Measurements from ENCODE around the gene PAQR8.
A peak's percentile ranks its signal among the peaks of the same experiment; 100 is the strongest.

Gene PAQR8

DNA sequence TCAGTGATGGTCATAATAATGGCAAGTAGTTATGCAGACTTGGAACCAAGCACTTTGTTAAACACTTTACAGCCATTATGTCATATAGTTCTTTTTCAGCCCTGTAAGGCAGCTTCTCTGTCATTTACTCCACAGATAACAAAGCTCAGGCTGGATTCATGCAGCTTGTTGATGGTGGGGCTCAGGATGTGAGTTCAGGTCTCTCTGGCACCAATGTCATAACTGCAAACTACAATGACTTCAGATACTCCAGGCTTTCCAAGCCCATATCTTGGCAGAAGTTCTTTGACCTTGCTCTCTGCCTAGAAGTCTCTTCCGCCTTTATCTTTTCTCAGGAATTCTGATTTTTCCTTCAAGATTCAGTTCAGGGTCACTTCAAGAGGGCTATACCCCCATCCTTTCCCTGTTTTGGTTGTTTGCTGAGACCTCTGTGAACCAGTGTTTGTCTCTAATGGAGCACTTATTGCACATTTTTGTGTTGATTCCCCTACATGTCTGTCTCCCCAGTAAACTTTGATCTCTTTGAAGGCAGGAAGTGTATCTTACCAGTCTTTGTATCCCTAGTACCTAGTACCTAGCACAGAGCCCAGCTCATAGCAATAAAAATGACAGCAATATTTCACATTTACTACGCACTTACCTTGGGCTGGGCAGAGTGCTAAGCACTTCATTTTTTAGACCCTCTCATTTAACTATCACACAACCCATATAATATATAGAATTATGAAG is 38.5 kb downstream of the PAQR8 start:
- H3K4me3 ChIP-seq (ENCODE audit: low read depth, low read length): no peak overlapping the region
- no peak for DNase-seq (ENCODE audit: low read depth)

DNA sequence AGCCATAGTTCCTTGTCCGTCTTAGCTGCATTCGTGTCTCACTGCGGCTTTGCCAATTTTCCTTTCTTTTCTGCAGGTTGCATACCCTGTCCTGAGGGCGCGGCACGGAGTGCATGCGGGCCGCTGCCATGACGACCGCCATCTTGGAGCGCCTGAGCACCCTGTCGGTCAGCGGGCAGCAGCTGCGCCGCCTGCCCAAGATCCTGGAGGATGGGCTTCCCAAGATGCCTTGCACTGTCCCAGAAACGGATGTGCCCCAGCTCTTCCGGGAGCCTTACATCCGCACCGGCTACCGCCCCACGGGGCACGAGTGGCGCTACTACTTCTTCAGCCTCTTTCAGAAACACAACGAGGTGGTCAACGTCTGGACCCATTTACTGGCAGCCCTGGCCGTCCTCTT is 41.1 kb downstream of the PAQR8 start:
- H3K4me3 ChIP-seq (ENCODE audit: low read depth, low read length): no peak overlapping the region
- DNase-seq (ENCODE audit: low read depth): no peak

DNA sequence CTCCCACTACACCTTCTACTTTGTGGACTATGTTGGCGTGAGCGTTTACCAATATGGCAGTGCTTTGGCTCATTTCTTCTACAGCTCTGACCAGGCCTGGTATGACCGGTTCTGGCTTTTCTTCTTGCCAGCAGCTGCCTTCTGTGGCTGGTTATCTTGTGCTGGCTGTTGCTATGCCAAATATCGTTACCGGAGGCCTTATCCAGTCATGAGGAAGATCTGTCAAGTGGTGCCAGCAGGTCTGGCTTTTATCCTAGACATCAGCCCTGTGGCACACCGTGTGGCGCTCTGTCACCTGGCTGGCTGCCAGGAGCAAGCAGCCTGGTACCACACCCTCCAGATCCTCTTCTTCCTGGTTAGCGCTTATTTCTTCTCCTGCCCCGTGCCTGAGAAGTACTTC is 41.7 kb downstream of the PAQR8 start:
- no peak for DNase-seq (ENCODE audit: low read depth)
- H3K4me3 ChIP-seq (ENCODE audit: low read depth, low read length): no peak overlapping the region

DNA sequence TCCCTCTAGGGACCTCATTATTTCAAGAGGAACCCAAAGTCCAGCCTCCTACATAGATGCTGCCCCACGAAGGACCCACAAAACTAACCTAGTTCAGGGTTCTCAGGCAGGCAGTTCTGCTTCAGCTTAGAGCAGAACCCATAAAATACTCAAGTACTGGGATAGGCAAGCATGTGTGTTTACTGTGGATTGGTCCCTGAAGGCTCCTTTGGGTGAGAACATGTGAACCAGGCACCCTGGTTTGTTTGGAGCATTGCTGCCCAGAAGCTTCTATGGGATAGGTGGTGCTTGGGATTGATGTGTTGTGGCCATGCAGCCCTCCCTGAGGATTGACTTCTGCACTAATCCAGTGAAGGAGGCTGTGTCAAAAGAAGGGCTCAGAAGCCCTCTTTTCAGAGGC is 43.3 kb downstream of the PAQR8 start:
- no peak overlapping the region for H3K4me3 ChIP-seq (ENCODE audit: low read depth, low read length)
- no peak for DNase-seq (ENCODE audit: low read depth)

DNA sequence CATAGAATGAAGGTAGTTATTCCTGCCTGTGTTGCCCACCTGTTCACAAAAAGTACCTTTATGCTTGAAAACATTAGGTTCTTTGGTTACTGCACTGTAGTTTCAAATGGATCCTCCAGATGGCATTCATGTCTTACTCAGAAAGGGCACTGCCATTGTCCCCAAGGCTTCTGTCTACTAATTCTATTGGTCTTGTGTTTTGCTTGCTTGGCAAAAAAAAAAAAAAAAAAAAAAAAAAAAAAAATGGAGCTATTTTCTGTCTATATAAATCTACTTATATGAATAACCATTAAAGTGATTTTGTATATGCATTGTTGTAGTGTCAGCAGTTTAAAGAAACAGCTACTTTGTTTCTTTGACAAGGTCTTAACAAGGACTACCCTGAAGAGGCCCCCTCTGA is 45.5 kb downstream of the PAQR8 start:
- DNase-seq (ENCODE audit: low read depth): no peak
- H3K4me3 ChIP-seq (ENCODE audit: low read depth, low read length): no peak overlapping the region

DNA sequence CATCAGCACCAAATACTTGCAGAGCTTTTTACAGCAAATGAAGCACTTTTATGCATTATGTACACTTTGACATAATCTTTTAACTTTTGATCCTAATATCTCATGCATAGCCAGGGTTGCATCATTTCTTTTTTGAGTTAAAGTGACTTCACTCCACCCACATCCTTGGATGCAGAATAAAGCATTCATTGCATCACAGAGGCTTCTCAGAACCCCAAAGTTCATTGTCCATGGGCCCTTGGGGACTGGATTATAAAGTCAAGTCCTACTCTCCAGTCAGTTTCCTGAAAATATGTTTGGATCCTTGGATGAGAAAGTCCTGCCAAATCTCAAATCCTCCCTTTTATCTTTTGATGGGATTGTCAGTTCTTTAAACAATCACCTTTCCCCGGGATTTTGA is 47.5 kb downstream of the PAQR8 start:
- no peak for DNase-seq (ENCODE audit: low read depth)

DNA sequence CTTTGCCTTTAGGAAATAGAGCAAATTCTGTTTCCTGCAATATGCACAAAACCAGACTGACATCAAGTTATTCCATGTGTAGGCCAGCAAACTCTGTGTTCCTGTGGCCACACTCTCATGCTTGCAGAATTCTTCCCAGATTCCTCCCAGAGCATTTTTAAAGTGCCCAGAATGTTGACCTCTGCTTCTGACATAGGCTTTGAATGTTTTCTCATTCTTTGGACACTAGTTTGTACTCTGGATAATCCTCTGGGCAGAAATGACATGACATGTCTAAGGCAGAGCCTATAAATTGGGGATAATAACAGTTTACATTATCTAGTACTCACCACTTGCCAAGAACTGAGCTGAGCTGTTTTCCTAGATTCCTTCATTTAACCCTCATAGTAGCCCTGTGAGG is 49.0 kb downstream of the PAQR8 start:
- no peak overlapping the region for H3K4me3 ChIP-seq (ENCODE audit: low read depth, low read length)
- no peak for DNase-seq (ENCODE audit: low read depth)

More for the DNA sequence above, 47.5 kb downstream of the PAQR8 start:
- H3K4me3 ChIP-seq (ENCODE audit: low read depth, low read length): no peak overlapping the region

DNA sequence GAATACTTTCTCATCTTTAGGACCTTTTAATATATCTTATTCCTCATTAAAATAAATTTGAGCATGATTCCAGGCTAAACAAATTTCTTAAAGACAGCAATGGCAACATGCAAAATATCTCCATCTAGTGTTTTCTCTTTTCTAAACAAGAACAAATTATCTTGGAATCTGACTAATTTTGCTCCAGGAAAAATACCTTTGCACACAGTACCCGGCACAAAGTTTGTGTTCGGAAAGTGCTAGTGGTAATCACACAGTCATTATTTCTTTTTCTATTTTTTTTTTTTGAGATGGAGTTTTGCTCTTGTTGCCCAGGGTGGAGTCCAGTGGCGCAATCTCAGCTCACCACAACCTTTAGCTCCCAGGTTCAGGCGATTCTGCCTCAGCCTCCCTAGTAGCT is 50.0 kb downstream of the PAQR8 start:
- H3K4me3 ChIP-seq (ENCODE audit: low read depth, low read length): no peak overlapping the region
- no peak for DNase-seq (ENCODE audit: low read depth)

DNA sequence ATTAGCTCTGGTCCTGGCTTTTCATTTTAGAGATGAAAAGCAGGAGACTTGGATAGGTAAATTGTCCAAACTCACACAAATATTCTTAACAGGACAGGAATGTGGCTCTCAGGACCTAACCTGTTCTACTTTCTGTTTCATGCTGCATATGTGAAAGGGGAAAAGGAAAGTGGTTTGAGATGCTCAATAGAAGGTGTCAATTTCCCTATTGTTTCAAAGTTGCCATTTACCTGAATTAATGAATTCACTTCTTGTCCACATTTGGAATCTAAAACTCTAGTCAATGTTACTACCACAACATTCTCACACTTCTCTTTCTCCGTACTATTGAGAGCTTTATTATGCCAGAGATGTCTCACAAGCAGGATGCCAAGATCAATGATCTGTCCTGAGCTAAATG is 53.4 kb downstream of the PAQR8 start:
- no peak overlapping the region for H3K4me3 ChIP-seq (ENCODE audit: low read depth, low read length)
- DNase-seq (ENCODE audit: low read depth): no peak

DNA sequence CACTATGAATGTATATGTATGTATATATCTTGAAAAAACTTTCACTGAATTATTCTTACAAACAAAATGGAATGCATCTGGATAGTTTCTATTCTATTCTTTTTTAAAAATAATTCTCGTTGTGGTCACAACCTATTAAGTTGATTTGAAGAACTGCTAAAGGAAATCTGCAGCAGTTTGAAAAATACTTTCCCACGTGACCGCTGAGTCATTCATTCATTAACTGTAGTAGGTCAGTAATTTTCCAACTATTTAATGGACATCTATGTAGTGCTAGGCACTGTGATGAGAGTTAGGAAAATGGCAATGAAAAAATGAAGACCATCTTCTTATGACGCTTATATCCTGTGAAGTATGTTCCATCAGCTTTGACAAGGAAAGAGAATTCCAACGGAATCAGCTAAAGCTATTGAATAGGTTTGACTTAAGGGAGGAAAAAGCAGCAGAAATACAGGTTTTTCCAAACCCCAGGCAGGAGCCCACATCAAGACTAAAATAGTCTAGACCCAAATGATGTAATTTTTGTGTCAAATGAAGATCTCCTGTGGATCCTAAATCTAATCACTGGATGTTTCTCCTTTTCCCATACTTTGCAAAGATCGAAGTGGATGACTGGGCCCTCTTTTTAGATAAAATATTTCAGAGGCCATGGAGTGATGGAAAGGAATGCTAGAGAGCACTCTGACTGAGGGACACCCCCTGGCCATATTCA is 54.1 kb downstream of the PAQR8 start:
- no peak for DNase-seq (ENCODE audit: low read depth)

DNA sequence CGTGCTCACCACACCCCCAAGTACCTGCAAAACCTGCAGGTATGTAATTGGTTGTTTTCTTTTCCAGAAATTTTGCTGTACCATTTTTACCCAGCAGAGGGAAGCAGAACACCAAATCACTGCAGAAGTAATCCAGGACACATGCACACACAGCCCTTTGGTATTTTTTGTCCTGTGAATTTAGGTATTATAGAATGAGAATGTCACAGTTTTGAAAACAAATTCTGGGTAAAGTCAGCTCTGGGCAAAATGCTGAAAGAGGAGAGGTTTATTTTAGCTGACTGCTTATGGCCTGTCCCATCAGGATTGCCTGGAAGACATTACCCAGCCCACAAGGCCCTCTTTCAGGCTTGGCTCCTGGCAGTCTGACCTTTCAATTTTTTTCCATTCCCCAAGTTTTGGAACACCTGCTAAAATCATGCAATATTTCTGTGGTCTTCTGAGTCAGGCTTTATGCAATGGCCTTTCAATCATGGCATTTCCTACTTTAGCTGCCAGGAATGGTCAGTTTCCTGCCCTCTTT is 54.7 kb downstream of the PAQR8 start:
- no peak overlapping the region for H3K4me3 ChIP-seq (ENCODE audit: low read depth, low read length)
- no peak for DNase-seq (ENCODE audit: low read depth)

More for the DNA sequence above, 54.1 kb downstream of the PAQR8 start:
- no peak overlapping the region for H3K4me3 ChIP-seq (ENCODE audit: low read depth, low read length)

DNA sequence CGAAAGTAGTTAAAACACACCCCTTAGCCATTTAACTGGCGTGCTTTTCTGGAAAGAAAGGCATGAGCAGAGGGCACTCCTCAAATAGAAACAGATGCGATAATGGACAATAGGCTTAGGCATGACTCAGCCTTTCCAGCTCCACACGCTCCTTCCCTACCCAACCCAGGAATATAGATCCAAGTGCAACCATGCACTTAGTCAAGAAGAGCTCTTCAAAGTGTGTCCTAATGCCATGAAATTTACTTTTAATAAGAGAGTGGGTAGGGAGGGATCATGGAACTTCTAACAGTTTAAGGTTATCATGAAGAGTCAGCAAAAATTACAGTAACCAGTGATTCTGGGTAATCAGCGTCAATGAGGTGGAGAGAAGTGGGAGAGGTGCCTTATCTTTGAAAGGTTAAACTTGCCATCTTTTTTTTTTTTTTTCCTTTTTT is 55.7 kb downstream of the PAQR8 start:
- no peak overlapping the region for H3K4me3 ChIP-seq (ENCODE audit: low read depth, low read length)
- no peak for DNase-seq (ENCODE audit: low read depth)

DNA sequence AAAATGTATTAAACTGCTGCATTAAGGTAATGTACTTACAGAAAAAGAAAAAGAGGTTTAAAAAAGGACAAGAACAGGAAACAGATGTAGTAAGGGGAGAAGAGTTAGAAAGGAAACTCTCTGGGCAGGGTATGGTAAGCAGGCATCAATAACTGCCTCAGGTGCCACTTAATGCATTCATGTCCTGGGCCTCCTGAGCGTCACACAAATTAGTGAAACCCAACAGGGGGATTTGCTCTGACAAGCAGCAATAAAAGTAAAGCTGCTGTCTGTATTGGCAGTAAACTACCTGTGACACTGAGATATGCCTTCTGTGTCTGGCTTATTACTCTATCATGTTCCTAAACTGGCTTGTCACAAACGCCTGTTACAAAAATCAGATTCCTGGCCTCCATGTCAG is 56.7 kb downstream of the PAQR8 start:
- no peak for DNase-seq (ENCODE audit: low read depth)
- H3K4me3 ChIP-seq (ENCODE audit: low read depth, low read length): no peak overlapping the region

DNA sequence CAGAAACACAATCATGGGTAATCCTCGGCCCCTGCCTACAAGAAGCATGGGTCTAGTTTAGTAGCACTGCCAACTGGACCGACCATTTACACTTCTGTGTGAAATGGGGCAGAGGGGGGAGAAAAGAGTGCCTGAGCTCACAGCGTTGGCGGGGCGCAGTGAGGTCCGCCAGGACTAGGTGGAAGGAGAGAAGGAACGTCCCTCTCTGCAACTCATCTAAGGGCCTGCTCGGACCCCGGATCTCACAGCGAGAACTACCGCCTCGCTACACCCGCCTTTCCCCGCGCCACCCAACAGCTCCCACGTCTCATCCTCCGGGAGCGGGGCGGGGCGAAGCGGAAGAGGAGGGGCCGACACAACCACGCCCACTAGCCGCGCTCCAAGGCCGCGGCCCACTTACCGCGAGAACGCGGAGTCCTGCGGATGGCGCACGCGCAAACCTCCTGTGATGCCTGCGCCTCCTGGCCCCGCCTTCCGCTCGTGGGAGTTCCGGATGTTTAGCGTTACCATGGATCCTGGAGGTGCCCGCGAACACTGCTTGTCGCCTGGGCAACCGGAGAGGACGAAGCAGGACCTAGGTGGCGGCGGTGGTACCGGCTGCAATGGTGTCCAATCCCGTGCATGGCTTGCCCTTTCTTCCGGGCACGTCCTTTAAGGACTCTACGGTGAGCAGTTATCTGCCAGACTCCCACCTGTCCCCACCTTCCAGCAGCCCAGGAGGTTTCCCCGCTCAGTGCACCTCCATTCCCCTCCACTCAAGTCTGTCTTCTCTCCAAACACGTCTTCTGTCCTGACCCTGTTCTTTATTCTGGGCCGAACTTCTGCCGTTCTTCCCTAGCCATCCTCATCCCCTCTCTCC is 58.1 kb downstream of the PAQR8 start, which contains the start of gene EFHC1:
TSS of gene EFHC1 (plus strand) at position 534 of the 859 bp plus-strand sequence. CDS start at position 603, 69 bp downstream.
- peak; percentile 91 for DNase-seq (ENCODE audit: low read depth)
- peak within 1 kb of the TSS; percentile 93 for H3K4me3 ChIP-seq (ENCODE audit: low read depth, low read length)

DNA sequence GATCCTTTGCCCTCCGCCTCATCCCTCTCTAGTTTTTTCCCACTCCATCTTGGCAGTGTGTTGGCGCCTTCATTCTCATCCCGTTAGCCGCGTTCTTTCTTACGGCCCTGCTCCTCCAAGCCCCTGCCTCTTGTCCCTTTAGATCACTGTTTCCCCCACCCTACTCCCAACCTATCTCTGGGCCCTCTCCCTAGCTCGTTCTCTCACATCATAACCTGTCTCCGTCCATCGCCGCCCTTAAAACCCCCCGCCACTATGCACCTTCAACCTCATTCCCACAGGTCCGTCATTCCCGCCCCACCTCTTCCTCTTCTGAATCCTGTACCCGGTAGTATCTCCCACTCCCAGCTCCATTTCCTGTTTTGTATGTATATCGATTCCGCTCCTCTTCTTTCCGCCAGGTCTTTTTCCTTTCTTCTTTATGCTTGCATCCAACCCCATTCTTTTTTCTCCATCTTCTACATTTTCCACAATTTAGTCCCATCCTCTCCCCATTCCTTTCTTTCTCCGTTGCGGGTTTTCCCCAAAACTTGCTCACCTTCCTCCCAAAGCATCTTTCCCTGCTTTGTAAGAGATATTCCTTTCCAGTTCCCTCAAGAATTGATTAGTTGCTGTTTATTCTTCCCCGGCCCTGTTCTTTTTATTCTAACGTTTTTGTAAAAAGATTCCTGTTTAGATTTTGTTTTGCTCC is 58.9 kb downstream of the PAQR8 start:
- DNase-seq (ENCODE audit: low read depth): no peak
- H3K4me3 ChIP-seq (ENCODE audit: low read depth, low read length): peak overlapping the region; percentile 93

DNA sequence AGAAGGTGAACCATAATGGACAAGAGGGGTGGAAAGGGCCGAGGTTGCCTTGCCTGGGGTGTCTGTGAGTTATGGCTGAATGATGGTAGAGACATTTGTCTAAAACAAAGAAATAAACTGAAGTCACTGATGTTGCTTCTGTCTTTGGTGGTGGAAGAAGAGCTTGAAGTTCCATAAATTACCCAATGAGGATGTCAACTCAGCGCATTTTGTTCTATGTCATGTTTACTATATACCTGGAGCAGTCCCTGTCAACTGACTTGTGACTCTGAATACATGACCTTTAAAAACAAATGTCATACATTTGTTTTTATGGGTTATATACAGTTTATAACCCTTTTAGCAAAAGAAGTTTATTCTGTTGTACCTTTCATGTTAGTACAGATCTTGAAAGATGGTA is 60.2 kb downstream of the PAQR8 start:
- no peak for DNase-seq (ENCODE audit: low read depth)
- no peak overlapping the region for H3K4me3 ChIP-seq (ENCODE audit: low read depth, low read length)

DNA sequence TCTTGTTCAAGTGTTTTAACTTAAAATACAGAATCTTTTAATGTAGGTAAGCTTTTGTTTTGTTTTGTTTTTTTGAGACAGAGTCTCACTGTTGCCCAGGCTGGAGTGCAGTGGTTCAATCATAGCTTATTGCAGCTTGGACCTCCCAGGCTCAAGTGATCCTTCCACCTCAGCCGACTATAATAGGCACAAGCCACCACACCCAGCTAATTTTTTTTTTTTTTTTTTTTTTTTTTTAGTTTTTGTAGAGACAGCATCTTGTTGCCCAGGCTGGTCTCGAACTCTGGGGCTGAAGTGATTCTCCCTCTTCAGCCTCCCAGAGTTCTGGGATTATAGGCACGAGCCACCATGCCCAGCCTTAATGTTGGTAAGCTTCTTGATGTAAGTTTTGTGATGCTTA is 61.5 kb downstream of the PAQR8 start:
- H3K4me3 ChIP-seq (ENCODE audit: low read depth, low read length): no peak overlapping the region

DNA sequence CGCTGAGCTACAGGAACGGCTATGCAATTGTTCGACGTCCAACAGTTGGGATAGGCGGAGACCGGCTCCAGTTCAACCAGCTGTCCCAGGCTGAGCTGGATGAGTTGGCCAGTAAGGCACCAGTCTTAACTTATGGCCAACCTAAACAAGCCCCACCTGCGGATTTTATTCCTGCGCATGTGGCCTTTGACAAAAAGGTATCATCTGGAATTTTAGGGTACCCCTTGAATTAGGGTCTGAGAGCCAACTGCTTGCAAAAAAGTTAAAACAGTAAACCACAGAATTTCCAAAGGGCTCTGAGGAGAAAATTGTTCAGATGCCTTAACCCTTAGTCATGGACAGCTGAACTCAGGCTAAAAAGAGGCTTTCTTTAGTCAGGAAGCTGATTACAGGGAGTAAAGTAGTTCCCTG is 62.0 kb downstream of the PAQR8 start:
- peak; percentile 70 for DNase-seq (ENCODE audit: low read depth)
- no peak overlapping the region for H3K4me3 ChIP-seq (ENCODE audit: low read depth, low read length)

More for the DNA sequence above, 61.5 kb downstream of the PAQR8 start:
- DNase-seq (ENCODE audit: low read depth): no peak

DNA sequence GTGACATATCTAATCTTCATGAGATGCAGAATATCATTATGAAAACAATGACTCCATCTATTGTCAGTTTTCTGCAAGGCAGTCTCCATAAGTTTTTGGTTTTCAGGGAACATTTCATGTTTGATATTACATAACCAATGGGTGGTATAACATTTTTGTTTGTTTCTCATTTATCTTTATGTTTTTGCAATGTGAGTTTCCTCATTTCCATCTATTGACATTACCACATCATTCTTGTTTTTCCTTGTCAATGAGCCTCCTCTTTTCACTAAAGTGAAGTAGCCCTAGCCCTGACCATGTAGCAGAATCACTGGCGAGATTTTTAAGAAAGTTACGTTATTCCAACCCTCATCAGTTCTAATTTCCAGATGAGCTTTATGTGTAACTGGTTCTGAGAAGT is 62.6 kb downstream of the PAQR8 start:
- DNase-seq (ENCODE audit: low read depth): no peak
- no peak overlapping the region for H3K4me3 ChIP-seq (ENCODE audit: low read depth, low read length)
